ENCODE results near the gene SLC44A5. TPM values are rescaled to one million over a fixed set of nuclear protein-coding genes. Genes with fewer than 3 reads are reported as not detected.

The SLC44A5 gene
- total RNA-seq, 4 donors from 2014 or later, result 0.11 to 2.0 (median 0.87) TPM

- TF ChIP-seq POLR2A (IDR thresholded peaks at IDR 0.05) (no peak), CTCF (IDR thresholded peaks at IDR 0.05) (no peak)
- H3K36me3 ChIP-seq, result no peaks in the 10 kb centered on the region
- no peak for DNase-seq
- H3K9me3 ChIP-seq, result no peaks in the 10 kb centered on the region
- H3K27me3 ChIP-seq, result no peaks in the 10 kb centered on the region
- 73 to 80% methylated on average over 4 of the region's 4 CpGs for WGBS, 2 donors
- no peaks in the 10 kb centered on the region for H3K4me1 ChIP-seq
- H3K4me3 ChIP-seq (replicated peaks in 1 of 3), result no peak overlapping the region
- no peak overlapping the region for H3K27ac ChIP-seq
- intact Hi-C loops (cut with DNase I), result no loop called here
These were observed 21.3 kb downstream of the SLC44A5 start for GRCh38 chr1:75589637-75590036.

- H3K4me1 ChIP-seq, result no peaks in the 10 kb centered on the region
- H3K9me3 ChIP-seq, result no peaks in the 10 kb centered on the region
- no peaks in the 10 kb centered on the region for H3K36me3 ChIP-seq
- WGBS, 2 donors, result 44 to 48% methylated on average over 4 of the region's 4 CpGs
- TF ChIP-seq POLR2A (IDR thresholded peaks at IDR 0.05), result no peak
- TF ChIP-seq CTCF (IDR thresholded peaks at IDR 0.05), result no peak
- intact Hi-C loops (cut with DNase I), result no loop called here
- H3K27ac ChIP-seq, result no peak overlapping the region
- H3K4me3 ChIP-seq (replicated peaks in 1 of 3), result no peak overlapping the region
- H3K27me3 ChIP-seq, result no peaks in the 10 kb centered on the region
- DNase-seq, result no peak
These were observed 22.0 kb downstream of the SLC44A5 start for GRCh38 chr1:75588779-75589475.

- no peaks in the 10 kb centered on the region for H3K27me3 ChIP-seq
- H3K4me1 ChIP-seq, result no peaks in the 10 kb centered on the region
- no peaks in the 10 kb centered on the region for H3K36me3 ChIP-seq
- no peak overlapping the region for H3K27ac ChIP-seq
- DNase-seq, result no peak
- no peak for TF ChIP-seq POLR2A (IDR thresholded peaks at IDR 0.05)
- TF ChIP-seq CTCF (IDR thresholded peaks at IDR 0.05), result no peak
- no peaks in the 10 kb centered on the region for H3K9me3 ChIP-seq
- intact Hi-C loops (cut with DNase I), result no loop called here
- H3K4me3 ChIP-seq (replicated peaks in 1 of 3), result no peak overlapping the region
- WGBS, 2 donors, result 25 to 27% methylated on average over 3 of the region's 3 CpGs
These were observed 23.2 kb downstream of the SLC44A5 start for GRCh38 chr1:75587692-75588091.

GRCh38 chr1:75583282-75583681 lies 27.6 kb downstream of the SLC44A5 start:
- Histone ChIP-seq H3K4me1 (no peaks in the 10 kb centered on the region), H3K9me3 (no peaks in the 10 kb centered on the region), H3K36me3 (no peaks in the 10 kb centered on the region), H3K27ac (no peak overlapping the region), H3K4me3 (replicated peaks in 1 of 3) (no peak overlapping the region), H3K27me3 (no peaks in the 10 kb centered on the region)
- intact Hi-C loops (cut with DNase I), result no loop called here
- 39% methylated on average over 2 of the region's 2 CpGs for WGBS, 2 donors
- TF ChIP-seq CTCF (IDR thresholded peaks at IDR 0.05) (no peak), POLR2A (IDR thresholded peaks at IDR 0.05) (no peak)
- DNase-seq, result no peak

GRCh38 chr1:75582725-75583261 lies 28.1 kb downstream of the SLC44A5 start:
- intact Hi-C loops (cut with DNase I), result no loop called here

More at GRCh38 chr1:75582725-75583261, 28.1 kb downstream of the SLC44A5 start:
- H3K27me3 ChIP-seq, result no peaks in the 10 kb centered on the region
- 88% methylated on average over 1 of the region's 1 CpG for WGBS, 2 donors
- no peak overlapping the region for H3K27ac ChIP-seq
- TF ChIP-seq CTCF (IDR thresholded peaks at IDR 0.05) (no peak), POLR2A (IDR thresholded peaks at IDR 0.05) (no peak)
- DNase-seq, result no peak
- no peak overlapping the region for H3K4me3 ChIP-seq (replicated peaks in 1 of 3)
- no peaks in the 10 kb centered on the region for H3K9me3 ChIP-seq
- no peaks in the 10 kb centered on the region for H3K4me1 ChIP-seq
- no peaks in the 10 kb centered on the region for H3K36me3 ChIP-seq

All from thyroid gland (tissue), 4 donors.